HG03521 (cell line): ENCODE measurements around the gene MSS51.
A peak's percentile ranks its signal among the peaks of the same experiment; 100 is the strongest.
"Not testable (repeated sequence)": the region's sequence is repeated elsewhere in the genome, so short reads cannot be mapped to it uniquely, and the experiment has no call there.

ENCODE experiments used
- ATAC-seq: cut with Tn5 transposase; IDR thresholded peaks from one replicate; pipeline ENCODE4 v1.9.1; 2021; ENCODE audit warnings: mild to moderate bottlenecking, moderate library complexity; ENCODE audit not compliant: unreplicated experiment

Gene MSS51

DNA sequence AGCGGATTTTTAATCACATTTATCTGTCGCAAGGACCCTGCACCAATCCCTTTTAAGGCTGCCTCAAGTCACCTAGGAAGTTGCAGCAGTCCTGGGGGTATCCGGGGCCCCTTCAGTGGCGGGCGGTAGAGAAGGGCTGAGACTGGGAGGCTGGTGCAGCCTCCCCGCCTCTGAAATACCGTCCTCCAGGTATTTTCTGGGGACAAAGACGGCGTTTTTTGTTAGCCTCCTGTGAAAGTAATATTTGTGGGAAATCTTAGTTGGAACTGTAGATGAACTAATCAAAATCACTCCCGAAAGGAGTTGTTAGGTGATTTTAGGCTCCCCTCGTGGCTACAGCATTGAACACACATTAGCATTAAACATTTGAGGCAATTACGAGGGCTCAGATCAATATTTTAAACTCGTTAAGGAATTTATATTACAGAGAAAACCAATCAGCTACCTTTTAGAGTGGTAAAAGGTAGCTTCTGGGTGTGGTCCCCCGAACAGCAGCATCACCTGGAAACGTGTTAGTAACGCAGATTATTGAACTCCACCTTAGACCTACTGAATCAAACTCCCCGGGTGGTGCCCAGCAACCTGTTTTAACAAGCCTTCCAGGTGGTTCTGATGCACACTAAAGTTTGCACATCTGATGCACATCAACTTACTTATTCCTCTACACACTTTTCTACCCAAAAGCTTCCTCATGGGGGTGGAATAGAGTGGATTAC lies 19.0 kb downstream of the MSS51 start:
- peak; percentile 30 for ATAC-seq

DNA sequence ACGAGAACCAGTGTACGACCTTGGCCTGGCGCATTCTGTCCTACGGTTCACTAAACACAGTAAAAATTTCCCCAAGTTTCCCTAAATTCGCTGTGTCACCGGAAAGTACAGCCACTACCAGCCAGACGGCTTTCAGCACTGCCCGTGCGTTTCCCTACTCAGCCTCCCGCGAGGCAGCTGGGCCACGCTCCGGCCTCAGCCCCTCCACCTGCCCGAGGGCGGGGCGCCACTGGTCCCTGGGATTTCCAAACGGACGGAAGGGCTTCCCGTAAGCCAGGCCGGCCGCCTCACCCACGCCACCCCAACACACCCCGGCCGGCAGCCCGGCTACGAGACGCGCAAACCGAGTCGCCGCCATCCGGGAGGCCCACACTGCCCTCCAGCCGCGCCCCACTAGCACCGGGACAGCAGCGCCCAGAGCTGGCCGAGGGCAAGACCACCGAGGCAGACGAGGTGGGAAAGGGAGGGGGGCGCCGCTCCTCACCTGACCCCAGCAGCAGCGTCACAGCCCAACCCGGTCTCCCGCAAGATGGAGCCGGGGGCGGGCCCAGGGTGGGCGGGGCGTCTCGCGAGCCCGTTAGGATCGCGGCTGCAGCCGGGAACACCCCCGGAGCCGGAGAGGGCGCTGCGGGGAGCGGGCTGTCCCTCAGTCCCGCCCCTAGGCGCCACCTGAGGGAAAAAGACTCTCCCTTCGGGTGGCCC lies 19.7 kb downstream of the MSS51 start, which contains the start of gene ANXA7:
ANXA7 (minus strand) TSS at position 531 of the 702 bp plus-strand sequence. CDS start 13,202 bp downstream, outside the sequence.
- ATAC-seq: peak; percentile 90

DNA sequence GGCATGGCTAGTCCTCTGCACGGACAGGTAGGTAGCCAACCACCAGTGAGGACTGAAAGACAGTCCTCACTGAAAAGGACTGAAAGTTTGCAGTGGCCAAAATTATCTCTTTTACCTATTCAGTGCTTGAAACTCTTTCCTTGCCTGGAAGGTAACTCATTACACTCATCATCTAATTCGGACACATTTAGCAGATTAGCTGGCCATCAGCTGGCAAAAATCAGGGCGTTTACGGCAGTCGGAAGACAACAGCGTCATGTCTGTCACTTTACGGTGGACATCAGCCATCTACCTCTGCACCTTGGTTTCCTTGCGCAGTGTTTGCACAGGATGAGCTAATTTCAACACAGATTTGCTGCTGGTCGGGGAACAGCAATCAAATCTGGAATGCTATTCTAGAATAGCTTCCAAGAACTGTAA lies 20.2 kb downstream of the MSS51 start:
- ATAC-seq: peak; percentile 22

DNA sequence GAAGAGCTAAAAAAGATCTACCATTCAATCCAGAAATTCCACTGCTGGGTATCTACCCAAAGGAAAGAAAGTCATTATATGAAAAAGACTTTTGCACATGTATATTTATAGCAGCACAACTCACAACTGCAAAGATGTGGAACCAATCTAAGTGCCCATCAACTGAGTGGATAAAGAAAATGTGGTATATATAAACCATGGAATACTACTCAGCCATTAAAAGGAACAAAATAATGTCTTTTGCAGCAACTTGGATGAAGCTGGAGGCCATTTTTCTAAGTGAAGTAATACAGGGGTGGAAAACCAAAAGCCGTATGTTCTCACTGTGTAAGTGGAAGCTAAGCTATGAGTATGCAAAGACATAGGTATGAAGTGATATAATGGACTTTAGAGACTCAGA lies 22.5 kb downstream of the MSS51 start:
- ATAC-seq: no peak

DNA sequence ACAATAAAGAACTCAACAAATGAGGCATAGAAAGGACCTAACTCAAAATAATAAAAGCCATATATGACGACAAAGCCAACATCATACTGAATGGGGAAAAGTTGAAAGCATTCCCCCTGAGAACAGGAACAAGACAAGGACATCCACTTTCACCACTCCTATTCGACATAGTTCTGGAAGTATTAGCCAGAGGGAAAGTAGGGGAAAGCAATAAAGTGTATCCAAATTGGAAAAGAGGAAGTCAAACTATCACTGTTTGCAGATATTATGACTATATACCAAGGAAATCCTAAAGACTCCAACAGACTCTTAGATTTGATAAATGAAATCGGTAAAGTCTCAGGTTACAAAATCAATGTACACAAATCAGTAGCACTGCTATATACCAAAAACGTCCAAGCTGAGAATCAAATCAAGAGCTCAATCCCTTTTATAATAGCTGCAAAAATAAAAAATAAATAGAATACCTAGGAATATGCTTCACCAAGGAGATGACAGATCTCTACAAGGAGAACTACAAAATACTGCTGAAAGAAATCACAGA lies 24.3 kb downstream of the MSS51 start:
- ATAC-seq: no peak

DNA sequence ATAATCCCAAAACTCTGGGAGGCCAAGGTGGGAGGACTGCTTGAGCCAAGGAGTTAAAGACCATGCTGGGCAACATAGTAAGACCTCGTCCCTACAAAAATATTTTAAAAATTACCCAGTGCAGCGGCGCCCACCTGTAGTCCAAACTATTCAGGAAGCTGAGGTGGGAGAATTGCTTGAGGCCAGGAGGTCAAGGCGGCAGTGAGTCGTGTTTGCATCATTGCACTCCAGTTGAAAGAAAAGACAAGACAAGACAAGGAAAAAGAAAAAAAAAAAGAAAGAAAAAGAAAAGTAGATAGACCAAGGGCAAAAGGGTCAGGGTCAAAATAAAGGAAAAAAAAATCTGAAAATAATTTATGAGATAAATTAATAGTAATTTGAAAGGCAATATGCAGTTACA lies 25.3 kb downstream of the MSS51 start:
- ATAC-seq: no peak

DNA sequence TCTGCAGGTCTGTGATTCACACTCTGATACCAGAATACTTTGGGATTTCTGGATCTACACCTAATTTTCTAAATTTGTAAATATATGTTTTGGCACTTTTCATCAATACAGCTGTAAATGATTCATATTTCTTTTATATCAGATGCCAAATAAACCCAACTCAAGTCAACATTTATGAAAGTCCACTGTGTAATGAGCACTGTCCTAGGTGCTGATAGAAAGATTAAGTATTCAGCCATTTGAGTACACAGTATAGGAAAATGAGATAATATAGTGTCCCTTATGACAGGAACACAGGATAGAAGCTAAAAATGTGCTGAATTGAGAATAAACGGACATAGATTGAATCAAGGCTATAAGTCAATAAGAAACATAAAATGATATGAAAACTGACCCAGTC lies 25.9 kb downstream of the MSS51 start:
- no peak for ATAC-seq

DNA sequence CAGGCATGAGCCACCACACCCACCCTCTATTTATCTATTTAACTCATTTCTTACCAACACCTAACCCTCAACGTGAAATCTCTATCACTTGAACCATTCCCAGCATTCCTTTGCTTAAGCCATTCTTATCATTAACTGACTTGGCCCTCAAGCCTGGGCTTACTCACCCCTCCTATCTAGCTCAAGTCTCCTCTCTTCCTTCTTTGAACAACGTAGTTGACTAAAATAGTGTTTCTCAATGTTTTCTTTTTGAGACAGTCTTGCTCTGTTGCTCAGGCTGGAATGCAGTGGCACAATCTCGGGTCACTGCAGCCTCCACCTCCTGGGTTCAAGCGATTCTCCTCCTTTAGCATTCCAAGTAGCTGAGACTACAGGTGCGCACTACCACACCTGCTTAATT lies 26.5 kb downstream of the MSS51 start:
- ATAC-seq: no peak

DNA sequence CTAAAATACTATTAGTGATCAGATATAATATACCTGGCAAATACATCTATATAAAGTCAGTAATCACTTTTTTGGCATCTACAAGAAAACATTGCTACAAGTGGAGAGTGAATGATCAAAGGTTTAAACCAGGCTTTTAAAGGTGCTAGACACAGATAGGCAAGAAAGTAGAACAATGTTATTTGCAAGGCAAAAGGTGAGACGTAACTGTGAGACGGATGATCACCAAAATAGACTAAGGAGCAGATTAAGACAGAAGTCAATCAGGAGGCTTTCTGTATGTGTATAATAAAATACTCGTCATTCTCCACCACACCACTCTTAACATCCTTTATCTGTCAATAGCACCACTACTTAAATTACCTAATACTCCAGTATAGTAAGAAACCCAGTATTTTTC lies 27.8 kb downstream of the MSS51 start:
- no peak for ATAC-seq

DNA sequence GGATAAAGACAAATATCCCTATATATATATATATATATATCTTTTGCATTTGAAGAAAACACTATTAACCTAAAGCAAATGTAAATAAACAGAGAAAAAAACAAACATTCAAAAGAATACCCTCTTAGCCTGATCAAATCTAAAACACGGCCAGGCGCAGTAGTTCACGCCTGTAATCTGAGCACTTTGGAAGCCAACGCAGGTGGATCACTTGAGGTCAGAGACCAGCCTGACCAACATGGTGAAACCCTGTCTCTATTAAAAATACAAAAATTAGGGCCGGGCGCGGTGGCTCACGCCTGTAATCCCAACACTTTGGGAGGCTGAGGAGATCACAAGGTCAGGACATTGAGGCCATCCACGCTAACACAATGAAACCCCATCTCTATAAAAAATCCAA lies 28.7 kb downstream of the MSS51 start:
- no peak for ATAC-seq

DNA sequence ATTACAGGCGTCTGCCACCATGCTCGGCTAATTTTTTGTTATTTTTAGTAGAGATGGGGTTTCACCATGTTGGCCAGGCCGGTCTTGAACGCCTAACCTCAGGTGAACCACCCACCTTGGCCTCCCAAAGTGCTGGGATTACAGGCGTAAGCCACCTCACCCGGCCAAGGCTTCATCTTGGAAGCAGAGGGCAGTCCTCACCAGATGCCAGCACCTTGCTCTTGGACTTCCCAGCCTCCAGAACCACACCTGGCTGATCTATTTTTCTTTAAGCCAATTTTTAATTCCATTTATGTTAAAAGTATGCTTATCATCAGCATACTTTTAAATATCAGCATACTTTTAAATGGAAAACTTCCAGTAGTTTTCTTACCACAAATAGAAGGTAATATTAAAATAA lies 31.7 kb downstream of the MSS51 start:
- no peak for ATAC-seq

DNA sequence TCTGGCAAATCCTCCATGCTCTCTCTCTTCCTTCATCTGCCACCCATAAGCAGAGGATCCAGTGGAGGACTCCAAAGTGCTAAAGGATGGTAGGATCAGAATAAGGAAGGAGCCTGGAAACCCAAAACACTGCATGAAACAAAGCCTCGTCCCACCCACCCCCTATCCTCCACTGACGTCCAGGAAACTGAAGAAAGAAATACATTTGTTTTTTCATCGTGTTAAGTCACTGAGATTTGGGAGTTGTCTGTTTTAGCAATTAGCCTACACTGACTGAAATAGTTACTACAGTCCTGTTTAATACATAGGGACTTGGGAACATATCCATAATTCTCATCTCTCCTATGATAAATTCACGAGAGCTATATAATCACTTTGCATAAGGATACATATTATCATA lies 34.3 kb downstream of the MSS51 start:
- ATAC-seq: no peak

DNA sequence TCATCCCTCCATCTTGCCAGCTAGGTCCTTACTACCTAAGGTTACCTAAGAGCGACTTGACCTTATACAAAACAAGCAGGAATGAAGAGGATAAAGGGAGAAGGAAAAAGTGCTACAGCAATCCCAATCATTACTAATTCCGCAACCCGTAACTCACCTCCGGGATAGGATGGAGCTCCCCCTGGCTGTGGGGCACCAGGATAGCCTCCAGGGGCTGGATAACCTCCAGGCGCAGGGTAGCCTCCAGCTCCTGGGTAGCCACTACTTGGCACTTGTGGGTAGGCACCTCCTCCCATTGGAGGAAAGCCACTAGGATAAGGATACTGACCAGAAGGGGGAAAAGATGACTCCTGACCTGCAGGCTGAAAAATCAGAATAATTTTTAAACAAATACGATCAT lies 35.3 kb downstream of the MSS51 start:
- no peak for ATAC-seq

DNA sequence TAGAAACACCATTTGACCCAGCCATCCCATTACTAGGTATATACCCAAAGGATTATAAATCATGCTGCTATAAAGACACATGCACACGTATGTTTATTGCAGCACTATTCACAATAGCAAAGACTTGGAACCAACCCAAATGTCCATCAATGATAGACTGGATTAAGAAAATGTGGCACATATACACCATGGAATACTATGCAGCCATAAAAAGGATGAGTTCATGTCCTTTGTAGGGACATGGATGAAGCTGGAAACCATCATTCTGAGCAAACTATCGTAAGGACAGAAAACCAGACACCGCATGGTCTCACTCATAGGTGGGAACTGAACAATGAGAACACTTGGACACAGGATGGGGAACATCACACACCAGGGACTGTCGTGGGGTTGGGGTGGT lies 39.0 kb downstream of the MSS51 start:
- ATAC-seq: not testable (repeated sequence)

DNA sequence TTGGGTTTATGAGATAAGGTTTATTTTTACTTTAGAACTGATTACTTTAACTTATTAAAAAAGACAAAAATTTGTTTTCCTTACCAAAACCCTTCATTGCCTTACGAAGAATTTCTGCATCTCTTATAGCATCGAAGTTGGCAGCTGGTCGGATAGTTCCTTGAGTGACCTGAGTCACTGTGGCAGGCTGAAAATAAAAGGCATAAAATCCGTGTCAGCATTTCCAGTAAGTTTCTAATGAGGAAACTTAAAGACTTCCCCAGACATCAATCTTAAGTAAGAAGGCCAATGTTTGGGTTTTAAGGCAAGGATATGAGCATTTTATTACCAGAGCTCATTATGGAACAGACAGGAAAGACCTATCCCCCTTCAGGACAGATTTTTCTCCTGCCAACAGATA lies 45.1 kb downstream of the MSS51 start:
- ATAC-seq: no peak

DNA sequence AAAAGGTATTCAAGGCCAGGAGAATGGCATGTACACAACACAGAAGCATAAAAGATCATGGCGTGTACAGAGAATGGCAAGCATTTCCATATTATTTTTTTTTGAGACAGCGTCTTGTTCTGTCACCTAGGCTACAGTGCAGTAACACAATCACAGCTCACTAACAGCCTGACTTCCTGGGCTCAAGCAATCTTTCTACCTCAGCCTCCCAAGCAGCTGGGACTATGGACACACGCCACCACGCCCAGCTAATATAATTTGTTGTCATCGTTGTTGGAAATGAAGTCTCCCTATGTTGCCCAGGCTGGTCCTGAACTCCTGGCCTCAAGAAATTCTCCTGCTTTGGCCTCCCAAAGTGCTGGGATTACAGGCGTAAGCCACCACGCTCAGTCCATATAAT lies 46.8 kb downstream of the MSS51 start:
- ATAC-seq: no peak

DNA sequence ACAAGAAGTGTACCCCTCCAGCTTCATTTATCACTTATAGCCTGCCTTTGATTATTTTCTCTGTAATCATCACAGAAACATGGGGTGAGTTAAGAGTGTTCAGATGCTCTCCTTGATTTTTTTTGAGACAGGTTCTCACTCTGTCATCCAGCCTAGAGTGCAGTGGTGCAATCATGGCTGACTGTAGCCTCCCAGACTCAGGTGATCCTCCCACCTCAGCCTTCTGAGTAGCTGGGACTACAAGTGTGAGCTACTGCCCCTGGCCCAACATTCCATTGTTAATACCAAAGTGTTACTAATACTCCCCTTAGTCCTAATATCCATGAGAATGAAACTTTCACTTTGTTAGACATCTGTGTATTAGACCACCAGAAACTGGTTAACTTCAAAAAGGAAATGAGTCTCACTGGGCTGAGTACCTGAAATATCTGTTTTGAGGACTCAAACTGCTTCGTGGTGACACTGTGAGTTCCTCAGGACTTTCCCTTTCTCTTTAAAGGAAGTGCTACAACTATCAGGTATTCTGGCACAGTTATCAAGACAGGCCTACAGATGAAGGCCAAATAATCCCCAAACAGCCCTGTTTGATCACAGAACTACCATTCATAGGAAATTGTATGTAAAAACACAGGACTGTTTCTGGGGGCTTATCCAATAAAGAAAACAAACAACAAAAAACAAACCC lies 54.2 kb downstream of the MSS51 start:
- no peak for ATAC-seq

DNA sequence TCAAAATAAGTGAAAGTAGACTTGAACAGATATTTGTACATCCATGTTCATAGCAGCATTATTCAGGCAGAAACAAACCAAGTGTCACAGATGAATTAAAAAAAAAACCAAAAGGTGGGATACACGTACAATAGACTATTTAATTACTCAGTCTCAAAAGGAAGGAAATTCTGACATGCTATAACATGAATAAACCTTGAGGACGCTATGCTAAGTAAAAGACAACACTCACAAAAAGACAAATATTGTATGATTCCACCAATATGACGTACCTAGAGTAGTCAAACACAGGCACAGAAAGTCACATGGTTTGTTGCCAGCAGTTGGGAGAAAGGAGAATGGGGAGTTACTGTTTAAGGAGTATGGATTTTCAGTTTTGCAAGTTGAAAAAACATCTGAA lies 56.7 kb downstream of the MSS51 start:
- ATAC-seq: no peak
